ENCODE measurements around the gene CRNN. TPM values are rescaled to one million over a fixed set of nuclear protein-coding genes. Genes with fewer than 3 reads are reported as not detected.

The CRNN gene
- total RNA-seq, 1 experiment from 2014 or later = not detected

DNA sequence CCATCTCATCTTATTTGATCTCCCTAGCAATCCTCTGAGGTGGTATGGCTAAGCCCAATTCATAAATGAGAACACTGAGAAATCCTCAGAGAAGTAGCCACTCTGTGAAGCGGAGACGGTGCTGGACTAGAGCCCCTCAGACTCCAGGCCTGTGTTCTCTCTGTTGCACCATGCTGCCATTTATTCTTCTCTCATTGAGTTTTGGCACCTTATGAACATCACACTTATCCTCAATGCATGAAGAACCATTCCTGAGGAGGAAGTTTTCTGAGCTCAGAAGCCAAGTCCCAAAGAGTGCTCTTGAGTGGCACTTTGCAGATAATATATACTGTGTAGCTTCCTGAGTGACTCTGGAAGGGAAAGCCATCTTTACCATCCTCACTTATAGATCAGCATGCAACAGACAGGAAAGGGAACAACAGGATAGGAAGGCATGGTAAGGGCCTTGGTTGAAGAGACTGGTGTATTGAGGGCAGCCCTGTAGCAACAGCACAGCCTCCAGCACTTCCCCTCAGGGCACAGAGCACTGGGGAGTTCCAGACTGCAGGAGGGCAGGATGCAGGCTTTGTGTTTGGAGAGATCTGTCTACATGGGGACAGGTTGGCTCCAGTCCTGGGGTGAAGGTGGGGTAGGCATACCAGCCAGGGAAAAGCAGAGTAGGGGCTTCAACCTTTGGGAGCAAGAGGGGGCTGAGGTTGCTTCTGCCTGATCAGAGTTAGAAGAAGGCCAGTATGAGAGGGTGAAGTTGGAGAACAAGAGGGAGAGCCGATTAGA lies 1.6 kb upstream of the CRNN start:
- H3F3A ChIP-seq (ENCODE audit: low read length, unreplicated experiment) = no peaks in the 10 kb centered on the region
- DNase-seq (no peak), ATAC-seq (no peak)
- no peak overlapping the region for H2AFZ ChIP-seq (ENCODE audit: low read length)
- no peaks in the 10 kb centered on the region for H3K9me2 ChIP-seq (replicated peaks; ENCODE audit: low read length)
- no peaks in the 10 kb centered on the region for H3K9me3 ChIP-seq (ENCODE audit: low read length)
- no peaks in the 10 kb centered on the region for H4K20me1 ChIP-seq (ENCODE audit: low read length)
- TF ChIP-seq EZH2phosphoT487 (IDR thresholded peaks at IDR 0.05; ENCODE audit: borderline replicate concordance, low read length) = no peak
- no peak for TF ChIP-seq CTCF (conservative IDR thresholded peaks at IDR 0.05; ENCODE audit: low read depth, low read length)
- no peak for TF ChIP-seq EZH2 (IDR thresholded peaks at IDR 0.05; ENCODE audit: low read length, unreplicated experiment)
- H3K4me1 ChIP-seq (ENCODE audit: insufficient read depth, low read length) = no peaks in the 10 kb centered on the region
- H3K4me3 ChIP-seq (ENCODE audit: low read length) = no peak overlapping the region
- no peaks in the 10 kb centered on the region for H3K79me2 ChIP-seq (ENCODE audit: low read length)
- no peaks in the 10 kb centered on the region for H3K36me3 ChIP-seq (ENCODE audit: low read depth, low read length)
- ChIA-PET POLR2A (ENCODE audit: unreplicated experiment) (no interaction called here), CTCF (no interaction called here)
- no peak overlapping the region for H3K27ac ChIP-seq (ENCODE audit: low read length)
- BruUV-seq (replicated peaks) = no TSS peak
- no peak overlapping the region for H3K4me2 ChIP-seq (ENCODE audit: low read length)
- peaks cover 34% of the 10 kb centered on the region for H3K27me3 ChIP-seq (ENCODE audit: low read length)
- intact Hi-C loops (cut with micrococcal nuclease) = no loop called here
- H3K9ac ChIP-seq (ENCODE audit: low read length) = no peak overlapping the region

GRCh38 chr1:152412756-152413155 lies 1.3 kb downstream of the CRNN start:
- peaks cover 49% of the 10 kb centered on the region for H3K27me3 ChIP-seq (ENCODE audit: low read length)
- H3K4me2 ChIP-seq (ENCODE audit: low read length) = no peak overlapping the region
- ChIA-PET CTCF (no interaction called here), POLR2A (ENCODE audit: unreplicated experiment) (no interaction called here)
- DNase-seq = no peak
- no peaks in the 10 kb centered on the region for H3K79me2 ChIP-seq (ENCODE audit: low read length)
- no peaks in the 10 kb centered on the region for H3F3A ChIP-seq (ENCODE audit: low read length, unreplicated experiment)
- H3K9ac ChIP-seq (ENCODE audit: low read length) = no peak overlapping the region
- H2AFZ ChIP-seq (ENCODE audit: low read length) = no peak overlapping the region
- TF ChIP-seq EZH2phosphoT487 (IDR thresholded peaks at IDR 0.05; ENCODE audit: borderline replicate concordance, low read length) (no peak), CTCF (conservative IDR thresholded peaks at IDR 0.05; ENCODE audit: low read depth, low read length) (no peak), EZH2 (IDR thresholded peaks at IDR 0.05; ENCODE audit: low read length, unreplicated experiment) (no peak)
- no peaks in the 10 kb centered on the region for H3K9me2 ChIP-seq (replicated peaks; ENCODE audit: low read length)
- BruUV-seq (replicated peaks) = no TSS peak
- H3K4me1 ChIP-seq (ENCODE audit: insufficient read depth, low read length) = no peaks in the 10 kb centered on the region
- no peak for ATAC-seq
- no peaks in the 10 kb centered on the region for H3K36me3 ChIP-seq (ENCODE audit: low read depth, low read length)
- H3K27ac ChIP-seq (ENCODE audit: low read length) = no peak overlapping the region
- intact Hi-C loops (cut with micrococcal nuclease) = no loop called here
- no peaks in the 10 kb centered on the region for H3K9me3 ChIP-seq (ENCODE audit: low read length)
- no peak overlapping the region for H3K4me3 ChIP-seq (ENCODE audit: low read length)
- no peaks in the 10 kb centered on the region for H4K20me1 ChIP-seq (ENCODE audit: low read length)

GRCh38 chr1:152411134-152411533 lies 2.9 kb downstream of the CRNN start:
- Histone ChIP-seq H4K20me1 (ENCODE audit: low read length) (no peaks in the 10 kb centered on the region), H3K27ac (ENCODE audit: low read length) (no peak overlapping the region), H3K36me3 (ENCODE audit: low read depth, low read length) (no peaks in the 10 kb centered on the region), H3F3A (ENCODE audit: low read length, unreplicated experiment) (no peaks in the 10 kb centered on the region), H3K4me2 (ENCODE audit: low read length) (no peak overlapping the region), H3K9me3 (ENCODE audit: low read length) (no peaks in the 10 kb centered on the region), H3K9ac (ENCODE audit: low read length) (no peak overlapping the region), H3K27me3 (ENCODE audit: low read length) (peaks cover 53% of the 10 kb centered on the region), H3K9me2 (replicated peaks; ENCODE audit: low read length) (no peaks in the 10 kb centered on the region), H3K4me3 (ENCODE audit: low read length) (no peak overlapping the region), H3K4me1 (ENCODE audit: insufficient read depth, low read length) (no peaks in the 10 kb centered on the region), H3K79me2 (ENCODE audit: low read length) (no peaks in the 10 kb centered on the region), H2AFZ (ENCODE audit: low read length) (no peak overlapping the region)
- BruUV-seq (replicated peaks) = no TSS peak
- intact Hi-C loops (cut with micrococcal nuclease) = no loop called here
- ChIA-PET CTCF (no interaction called here), POLR2A (ENCODE audit: unreplicated experiment) (no interaction called here)
- ATAC-seq (no peak), DNase-seq (no peak)
- TF ChIP-seq EZH2phosphoT487 (IDR thresholded peaks at IDR 0.05; ENCODE audit: borderline replicate concordance, low read length) (no peak), EZH2 (IDR thresholded peaks at IDR 0.05; ENCODE audit: low read length, unreplicated experiment) (no peak)
